K562 (cell line): ENCODE results near the gene LPIN2. TPM values are rescaled to one million over a fixed set of nuclear protein-coding genes. Genes with fewer than 3 reads are reported as not detected.

Experiments used
- ATAC-seq: fragments of 200-7000 bp; cut with Tn5 transposase; 3 replicates; pipeline ENCODE4 v1.9.1; 2020; ENCODE audit warnings: moderate library complexity
- BruUV-seq: library from RNA; stranded (reverse); fragments of 400-500 nt; replicated peaks from 2 replicates; lab custom pipeline; 2021; lab: Mats Ljungman, UMichigan
- CTCF ChIA-PET: fragments of 300-600 bp; formaldehyde crosslinking; extraction: SDS; loops from one replicate; lab custom pipeline; 2021; ENCODE audit warnings: low intra/inter-chr PET ratio; lab: Yijun Ruan, JAX
- POLR2A ChIA-PET: fragments of 300-600, 350-650 bp; sonication (Branson Sonifier 250); formaldehyde crosslinking; extraction: SDS; loops from one replicate; lab custom pipeline; 2021; ENCODE audit warnings: antibody characterized with exemption, inconsistent platforms; lab: Yijun Ruan, JAX
- DNase-seq, 4 experiments: peaks; one replicate each; pipeline versions ENCODE4 v3.0.0 to v3.0.0-alpha.2; 2011 to 2018; ENCODE audit warnings: low spot score in 3 of 4, mixed read lengths in 3 of 4; ENCODE audit errors: extremely low read depth in 1 of 4
- FAIRE-seq: peaks from 2 replicates; lab custom pipeline; 2011; peaks lifted over from hg19 to GRCh38; lab: Jason Lieb, UNC
- H2AFZ ChIP-seq: 2 replicates; pipeline ENCODE4 v1.6.0; 2011; ENCODE audit warnings: low read depth, low read length, control low read depth, inconsistent platforms
- H3K27ac ChIP-seq: fragments of 200-600 bp; 3 replicates; pipeline ENCODE4 v1.8.0; 2011; ENCODE audit warnings: low read depth, mild to moderate bottlenecking, control low read depth, inconsistent platforms, low read length, moderate library complexity, mixed read lengths; ENCODE audit errors: extremely low read depth
- H3K27me3 ChIP-seq, 2 experiments: fragments of 300-600 bp in 1 of 2; 2 replicates in 1 of 2; 3 replicates in 1 of 2; pipeline versions ENCODE4 v1.6.0 to v1.8.0; 2011; ENCODE audit warnings: inconsistent platforms in 2 of 2, low read length in 2 of 2, mild to moderate bottlenecking in 1 of 2, mixed read lengths in 1 of 2, moderate library complexity in 1 of 2; ENCODE audit not compliant: control insufficient read depth in 2 of 2, insufficient read depth in 2 of 2
- H3K36me3 ChIP-seq: fragments of 300-600 bp; 3 replicates; pipeline ENCODE4 v1.8.0; 2011; ENCODE audit warnings: mild to moderate bottlenecking, low read length, inconsistent platforms; ENCODE audit not compliant: control insufficient read depth, insufficient read depth
- H3K4me1 ChIP-seq, 2 experiments: fragments of 200-600 bp in 1 of 2; replicated peaks in 1 of 2; 2 replicates in 1 of 2; 3 replicates in 1 of 2; pipeline versions ENCODE4 v1.5.1 to v1.8.0; 2011; ENCODE audit warnings: inconsistent platforms in 2 of 2, low read length in 2 of 2, mild to moderate bottlenecking in 1 of 2, mixed read lengths in 1 of 2, moderate library complexity in 1 of 2; ENCODE audit not compliant: control insufficient read depth in 2 of 2, insufficient read depth in 2 of 2
- H3K4me2 ChIP-seq: 2 replicates; pipeline ENCODE4 v1.6.1; 2011; ENCODE audit warnings: low read length, control low read depth, inconsistent platforms, mixed read lengths; ENCODE audit not compliant: insufficient read depth
- H3K4me3 ChIP-seq: fragments of 200-600 bp; sonication (generic), shearing (Covaris generic); 2 replicates; pipeline ENCODE4 v1.5.1; 2016; ENCODE audit warnings: control low read depth, inconsistent platforms
- H3K79me2 ChIP-seq: fragments of 200-600 bp; 3 replicates; pipeline ENCODE4 v1.8.0; 2011; ENCODE audit warnings: low read length, inconsistent platforms; ENCODE audit not compliant: control insufficient read depth, insufficient read depth
- H3K9ac ChIP-seq, 2 experiments: 2 replicates each; pipeline versions ENCODE4 v1.6.0 to v1.6.1; 2011; ENCODE audit warnings: low read depth in 2 of 2, low read length in 2 of 2, control low read depth in 1 of 2, inconsistent platforms in 1 of 2, mild to moderate bottlenecking in 1 of 2, mixed read lengths in 1 of 2; ENCODE audit not compliant: insufficient read depth in 1 of 2
- H3K9me1 ChIP-seq: one replicate; pipeline ENCODE4 v1.6.0; 2011; ENCODE audit warnings: inconsistent platforms, mild to moderate bottlenecking, low read length, moderate library complexity; ENCODE audit not compliant: control insufficient read depth, insufficient read depth
- H3K9me3 ChIP-seq: replicated peaks from 2 replicates; pipeline ENCODE4 v1.5.1; 2011; ENCODE audit warnings: low read depth, low read length, inconsistent platforms; ENCODE audit not compliant: control insufficient read depth, insufficient read depth
- H4K20me1 ChIP-seq: replicated peaks from 2 replicates; pipeline ENCODE4 v1.6.1; 2011; ENCODE audit warnings: low read length, inconsistent platforms, mixed read lengths; ENCODE audit not compliant: control insufficient read depth, insufficient read depth
- BCOR ChIP-seq: fragments of 450-650 bp; IDR thresholded peaks from 2 replicates; pipeline ENCODE4 v1.6.1; 2016
- CBX3 ChIP-seq, 2 experiments: IDR thresholded peaks; 1 replicate in 1 of 2; 2 replicates in 1 of 2; pipeline ENCODE4 v1.6.1; 2012; ENCODE audit warnings: inconsistent platforms in 2 of 2, low read length in 2 of 2, borderline replicate concordance in 1 of 2, control low read depth in 1 of 2
- CEBPB ChIP-seq: fragments of 450-650 bp; IDR thresholded peaks from 2 replicates; pipeline ENCODE4 v1.6.1; 2016; ENCODE audit warnings: missing genetic modification characterization, missing compliant biosample characterization
- EHMT2 ChIP-seq: fragments of 450-650 bp; IDR thresholded peaks from 2 replicates; pipeline ENCODE4 v1.6.1; 2018; ENCODE audit warnings: antibody characterized with exemption
- GATA2 ChIP-seq: sonication (generic); formaldehyde crosslinking; IDR thresholded peaks from 2 replicates; pipeline ENCODE4 v1.4.0; 2020; ENCODE audit warnings: mild to moderate bottlenecking, missing genetic modification reagents
- MED1 ChIP-seq: sonication (generic); formaldehyde crosslinking; IDR thresholded peaks from 2 replicates; pipeline ENCODE4 v1.8.1; 2023; ENCODE audit warnings: missing genetic modification reagents, borderline replicate concordance
- NFATC3 ChIP-seq: fragments of 450-650 bp; IDR thresholded peaks from 2 replicates; pipeline ENCODE4 v1.6.1; 2017; ENCODE audit warnings: mild to moderate bottlenecking
- PCBP2 ChIP-seq: fragments of 200-400 bp; formaldehyde crosslinking; IDR thresholded peaks from 2 replicates; pipeline ENCODE4 v1.6.1; 2018; ENCODE audit warnings: low read length, low read depth, mild to moderate bottlenecking, moderate library complexity; ENCODE audit not compliant: poor library complexity, severe bottlenecking
- PHF21A ChIP-seq: fragments of 450-650 bp; IDR thresholded peaks from 2 replicates; pipeline ENCODE4 v1.6.1; 2017; ENCODE audit warnings: low read depth, borderline replicate concordance
- SP1 ChIP-seq: sonication (generic); formaldehyde crosslinking; IDR thresholded peaks from 2 replicates; pipeline ENCODE4 v1.8.1; 2022; ENCODE audit warnings: mild to moderate bottlenecking, missing genetic modification reagents
- TAF15 ChIP-seq: fragments of 200-400 bp; formaldehyde crosslinking; IDR thresholded peaks from 2 replicates; pipeline ENCODE4 v1.6.1; 2017; ENCODE audit warnings: mild to moderate bottlenecking, low read depth, low read length, moderate library complexity
- ZNF124 ChIP-seq: sonication (generic); formaldehyde crosslinking; IDR thresholded peaks from 2 replicates; pipeline ENCODE4 v1.8.1; 2022; ENCODE audit warnings: missing genetic modification reagents
- ZNF174 ChIP-seq: fragments of 250-450 bp; sonication (Bioruptor Pico); IDR thresholded peaks from 2 replicates; pipeline ENCODE4 v1.4.0; 2020; ENCODE audit warnings: mild to moderate bottlenecking
- ZNF507 ChIP-seq: conservative IDR thresholded peaks from 2 replicates; pipeline ENCODE4 v1.6.1; 2017; ENCODE audit warnings: missing genetic modification characterization, missing compliant biosample characterization
- WGBS: fragments of 100-300 bp; shearing (Covaris generic); methylation state at CpG from one replicate; pipeline ENCODE4 v1.1.6; 2016; ENCODE audit warnings: low coverage, mixed read lengths; ENCODE audit not compliant: insufficient coverage; ENCODE audit errors: missing lambda C conversion rate; 5-methylcytosine and 5-hydroxymethylcytosine counted together
- in situ Hi-C: fragments of 300-500 bp; cut with MboI; formaldehyde crosslinking; loops from 4 replicates; pipeline ENCODE4 v1.15.0; 2018; ENCODE audit warnings: inconsistent platforms, mixed read lengths
- intact Hi-C: fragments of 100-400 bp; cut with micrococcal nuclease; formaldehyde crosslinking; loops from 2 replicates; pipeline ENCODE4 v1.14.2; 2022
- polyA plus RNA-seq, 8 experiments: library from polyadenylated mRNA; depleted of rRNA in 4 of 8; stranded (reverse) in 5 of 8; unstranded in 3 of 8; fragments of >200 nt; fragmentation: Nextera tagmentation in 2 of 8; fragmentation: Illumina TruSeq in 1 of 8; extraction: Ambion mirVana in 2 of 8; extraction: Trizol in 1 of 8; gene quantifications; 2 replicates each; pipeline versions ENCODE4 v1.2.1 to v1.2.3, GENCODE V29; 2011 to 2014; ENCODE audit warnings: inconsistent platforms in 1 of 8, missing spikeins in 1 of 8
- total RNA-seq, 7 experiments: library from RNA; depleted of rRNA in 6 of 7; stranded (reverse); fragments of >200 nt in 6 of 7; fragmentation: Illumina TruSeq in 2 of 7; extraction: Trizol in 2 of 7; gene quantifications; 2 replicates each; pipeline versions ENCODE4 v1.2.1 to v1.2.3, GENCODE V29; 2011 to 2021; ENCODE audit warnings: low replicate concordance in 1 of 7
- TF ChIP-seq, protein P1 (sequence below): IDR thresholded peaks from 2 replicates; pipeline ENCODE4 v1.6.1; 2014; ENCODE audit warnings: antibody characterized with exemption
- TF ChIP-seq, protein P2 (sequence below), 2 experiments: fragments of 450-650 bp in 1 of 2; IDR thresholded peaks; 2 replicates each; pipeline ENCODE4 v1.6.1; 2011 to 2017; ENCODE audit warnings: low read depth in 2 of 2, antibody characterized with exemption in 1 of 2, borderline replicate concordance in 1 of 2, low read length in 1 of 2, mild to moderate bottlenecking in 1 of 2, mixed read lengths in 1 of 2; ENCODE audit not compliant: control insufficient read depth in 1 of 2

LPIN2 gene
- total and polyA plus RNA-seq, 9 of the 15 experiments (the other 6 are each of a cell fraction or from before 2014, with no cell fraction given): 5.2 to 34.8 (median 24.6) TPM

DNA sequence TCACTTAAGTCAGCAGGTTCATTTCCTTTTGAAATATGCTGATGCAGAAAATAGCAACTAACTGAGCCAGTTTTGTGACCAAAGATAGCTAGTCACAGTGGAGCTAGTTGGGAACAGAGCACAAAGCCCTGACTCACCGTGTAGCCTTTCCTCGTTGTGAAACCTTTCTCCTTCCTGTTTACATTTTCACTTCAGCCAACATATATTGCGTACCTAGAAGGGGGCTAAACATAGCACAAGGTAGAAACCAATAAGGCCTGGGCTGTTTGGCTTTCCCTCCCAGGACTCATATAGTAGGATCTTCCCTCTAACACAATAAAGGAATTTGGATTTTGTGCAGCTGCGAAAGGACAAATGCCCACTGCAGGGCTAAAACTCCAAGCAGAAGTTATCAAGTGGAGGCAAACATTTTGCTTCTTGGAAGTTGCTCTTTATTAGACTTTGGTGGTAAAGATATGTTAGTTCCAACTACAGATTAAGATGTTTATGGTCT, 24.5 kb upstream of the LPIN2 start (continued):
- TF ChIP-seq CBX3 (IDR thresholded peaks at IDR 0.05; ENCODE audit: borderline replicate concordance in 1 of 2, low read length in 2 of 2): peak in 1 of 2 experiments; percentile 81; a peak in 2 of 3 replicates
- TF ChIP-seq PCBP2: no peak

DNA sequence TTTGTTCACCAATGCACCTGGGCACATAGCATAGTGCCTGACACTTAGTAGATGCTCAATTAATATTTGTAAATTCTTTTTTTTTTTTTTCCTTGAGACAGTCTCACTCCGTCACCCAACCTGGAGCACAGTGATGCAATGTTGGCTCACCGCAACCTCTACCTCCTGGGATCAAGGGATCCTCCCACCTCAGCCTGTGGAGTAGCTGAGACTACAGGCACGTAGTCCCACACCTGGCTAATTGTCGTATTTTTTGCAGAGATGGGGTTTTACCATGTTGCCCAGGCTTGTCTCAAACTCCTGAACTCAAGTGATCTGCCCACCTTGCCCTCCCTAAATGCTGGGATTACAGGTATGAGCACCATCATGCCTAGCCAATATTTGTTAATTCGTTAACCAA, 23.2 kb upstream of the LPIN2 start:
- in situ Hi-C loops: no loop called here
- DNase-seq: no peak
- Histone ChIP-seq H2AFZ (no peak overlapping the region), H3K9me1 (no peaks in the 10 kb centered on the region), H4K20me1 (no peaks in the 10 kb centered on the region), H3K36me3 (no peaks in the 10 kb centered on the region), H3K9me3 (no peaks in the 10 kb centered on the region), H3K4me1 (peaks cover 10 to 20% of the 10 kb centered on the region in 2 experiments; a peak in 4 of 5 replicates), H3K27ac (no peak overlapping the region), H3K4me3 (no peak overlapping the region), H3K9ac (no peak overlapping the region), H3K79me2 (no peaks in the 10 kb centered on the region), H3K27me3 (no peaks in the 10 kb centered on the region), H3K4me2 (no peak overlapping the region)
- WGBS: 60% methylated on average over 5 of the region's 5 CpGs
- BruUV-seq: no TSS peak
- POLR2A ChIA-PET: interaction anchor here (0.5 to 1.6 kb wide), 3 partner anchors 10 to 96 kb away, joined by 3 to 5 read pairs (median 3); no protein-coding TSS in a partner anchor
- ATAC-seq: no peak
- intact Hi-C loops: no loop called here
- FAIRE-seq: no peak
- CTCF ChIA-PET: no interaction called here
- TF ChIP-seq TAF15: no peak
- TF ChIP-seq PHF21A: no peak
- TF ChIP-seq BCOR: peak; percentile 38; the same call in 1 of the 2 replicates
- no peak for TF ChIP-seq ZNF124 (CRISPR knock-in tag)
- TF ChIP-seq MED1 (CRISPR knock-in tag): 0 out of 2 replicates have a peak, but pooled peaks have one; percentile 31
- TF ChIP-seq ZNF507: no peak
- no peak for TF ChIP-seq CEBPB (tag)
- no peak for TF ChIP-seq NFATC3
- no peak for TF ChIP-seq SP1 (CRISPR knock-in tag)
- TF ChIP-seq ZNF174 (CRISPR knock-in tag): no peak
- TF ChIP-seq, protein P1, sequence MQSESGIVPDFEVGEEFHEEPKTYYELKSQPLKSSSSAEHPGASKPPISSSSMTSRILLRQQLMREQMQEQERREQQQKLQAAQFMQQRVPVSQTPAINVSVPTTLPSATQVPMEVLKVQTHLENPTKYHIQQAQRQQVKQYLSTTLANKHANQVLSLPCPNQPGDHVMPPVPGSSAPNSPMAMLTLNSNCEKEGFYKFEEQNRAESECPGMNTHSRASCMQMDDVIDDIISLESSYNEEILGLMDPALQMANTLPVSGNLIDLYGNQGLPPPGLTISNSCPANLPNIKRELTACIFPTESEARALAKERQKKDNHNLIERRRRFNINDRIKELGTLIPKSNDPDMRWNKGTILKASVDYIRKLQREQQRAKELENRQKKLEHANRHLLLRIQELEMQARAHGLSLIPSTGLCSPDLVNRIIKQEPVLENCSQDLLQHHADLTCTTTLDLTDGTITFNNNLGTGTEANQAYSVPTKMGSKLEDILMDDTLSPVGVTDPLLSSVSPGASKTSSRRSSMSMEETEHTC: no peak
- TF ChIP-seq, protein P2, sequence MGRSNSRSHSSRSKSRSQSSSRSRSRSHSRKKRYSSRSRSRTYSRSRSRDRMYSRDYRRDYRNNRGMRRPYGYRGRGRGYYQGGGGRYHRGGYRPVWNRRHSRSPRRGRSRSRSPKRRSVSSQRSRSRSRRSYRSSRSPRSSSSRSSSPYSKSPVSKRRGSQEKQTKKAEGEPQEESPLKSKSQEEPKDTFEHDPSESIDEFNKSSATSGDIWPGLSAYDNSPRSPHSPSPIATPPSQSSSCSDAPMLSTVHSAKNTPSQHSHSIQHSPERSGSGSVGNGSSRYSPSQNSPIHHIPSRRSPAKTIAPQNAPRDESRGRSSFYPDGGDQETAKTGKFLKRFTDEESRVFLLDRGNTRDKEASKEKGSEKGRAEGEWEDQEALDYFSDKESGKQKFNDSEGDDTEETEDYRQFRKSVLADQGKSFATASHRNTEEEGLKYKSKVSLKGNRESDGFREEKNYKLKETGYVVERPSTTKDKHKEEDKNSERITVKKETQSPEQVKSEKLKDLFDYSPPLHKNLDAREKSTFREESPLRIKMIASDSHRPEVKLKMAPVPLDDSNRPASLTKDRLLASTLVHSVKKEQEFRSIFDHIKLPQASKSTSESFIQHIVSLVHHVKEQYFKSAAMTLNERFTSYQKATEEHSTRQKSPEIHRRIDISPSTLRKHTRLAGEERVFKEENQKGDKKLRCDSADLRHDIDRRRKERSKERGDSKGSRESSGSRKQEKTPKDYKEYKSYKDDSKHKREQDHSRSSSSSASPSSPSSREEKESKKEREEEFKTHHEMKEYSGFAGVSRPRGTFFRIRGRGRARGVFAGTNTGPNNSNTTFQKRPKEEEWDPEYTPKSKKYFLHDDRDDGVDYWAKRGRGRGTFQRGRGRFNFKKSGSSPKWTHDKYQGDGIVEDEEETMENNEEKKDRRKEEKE (IDR thresholded peaks at IDR 0.05; ENCODE audit: borderline replicate concordance in 1 of 2, control insufficient read depth in 1 of 2, low read depth in 2 of 2, low read length in 1 of 2): no peak
- TF ChIP-seq EHMT2: no peak
- no peak for TF ChIP-seq GATA2 (CRISPR knock-in tag)
